Measurements from ENCODE around the gene GOPC. TPM values are rescaled to one million over a fixed set of nuclear protein-coding genes. Genes with fewer than 3 reads are reported as not detected.

Gene GOPC
- total RNA-seq, 2 experiments from 2014 or later, result 25.8 to 25.9 TPM

DNA sequence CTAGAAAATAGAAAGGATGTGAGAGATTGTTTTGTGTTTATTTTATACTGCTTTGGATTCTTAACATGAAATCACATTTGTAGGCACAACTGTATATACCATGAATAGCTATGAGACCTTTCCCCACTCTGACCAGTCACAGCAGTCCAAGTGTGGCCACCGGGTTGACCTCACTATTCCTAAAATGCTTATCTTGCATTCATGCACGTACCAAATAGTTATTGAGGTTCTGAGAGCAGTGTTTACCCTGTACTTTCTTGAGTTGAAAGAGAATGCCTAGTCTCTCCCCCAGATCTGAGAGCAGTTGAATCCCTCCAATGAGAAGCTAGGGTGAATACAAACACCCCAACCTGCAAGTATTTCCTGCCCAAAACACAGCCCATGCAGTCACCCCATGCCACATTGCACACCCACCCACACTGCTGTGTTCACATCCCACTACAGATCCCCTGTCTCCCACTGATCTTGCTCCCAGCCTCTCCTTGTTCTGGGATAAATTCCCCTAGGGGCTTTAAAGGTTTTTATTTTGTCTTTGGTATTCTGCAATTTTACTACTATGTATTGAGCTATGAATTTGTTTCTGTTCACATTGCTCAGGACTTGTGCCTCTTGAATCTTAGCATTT, 51.6 kb downstream of the GOPC start:
- POLR2A ChIA-PET, result interaction anchor here (1.3 to 3.6 kb wide), 3 partner anchors 52 to 68 kb away, joined by 3 to 32 read pairs (median 3); partner anchors contain the start of genes DCBLD1 and GOPC
- peaks cover 2% of the 10 kb centered on the region for H3K27me3 Mint-ChIP-seq
- no peak overlapping the region for H3K27ac Mint-ChIP-seq
- peaks cover 37% of the 10 kb centered on the region for H3K4me1 Mint-ChIP-seq
- H3K36me3 Mint-ChIP-seq, result peaks cover 4% of the 10 kb centered on the region
- no peak overlapping the region for H3K4me3 Mint-ChIP-seq
- H3K9me3 Mint-ChIP-seq, result no peaks in the 10 kb centered on the region
- DNase-seq (no peak), ATAC-seq (ENCODE audit: low read depth) (no peak)

DNA sequence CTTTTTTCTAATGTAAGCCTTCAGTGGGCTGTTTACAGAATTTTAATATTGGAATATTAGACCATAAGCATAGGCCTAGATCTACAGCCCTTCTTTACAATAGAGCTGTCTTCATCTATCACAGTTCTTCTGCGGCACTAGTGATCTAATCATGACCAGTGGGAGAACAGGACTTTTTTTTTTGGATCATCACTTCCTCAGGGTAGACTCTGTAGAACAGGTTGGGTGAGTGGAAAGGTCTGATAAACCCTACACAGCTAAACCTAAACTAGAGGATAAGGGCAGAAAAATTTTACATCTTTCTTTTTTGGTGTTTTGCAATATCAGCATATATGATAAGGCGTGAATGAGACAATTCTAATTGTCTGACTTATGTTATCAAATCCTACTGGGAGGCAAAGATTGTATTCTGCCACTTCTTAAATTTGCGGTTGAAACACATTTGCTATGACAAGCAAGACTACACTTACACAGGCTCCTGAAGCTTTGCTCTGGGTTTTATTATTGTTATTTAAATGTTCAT, 52.2 kb downstream of the GOPC start:
- H3K4me3 Mint-ChIP-seq, result peak overlapping the region; percentile 83
- H3K9me3 Mint-ChIP-seq, result no peaks in the 10 kb centered on the region
- peaks cover 2% of the 10 kb centered on the region for H3K27me3 Mint-ChIP-seq
- no peak for DNase-seq
- peaks cover 4% of the 10 kb centered on the region for H3K36me3 Mint-ChIP-seq
- H3K27ac Mint-ChIP-seq, result peak overlapping the region; percentile 89
- POLR2A ChIA-PET, result interaction anchor here (2.3 to 3.6 kb wide), 2 partner anchors 52 to 67 kb away, joined by 20 to 32 read pairs; partner anchors contain the start of genes DCBLD1 and GOPC
- peaks cover 37% of the 10 kb centered on the region for H3K4me1 Mint-ChIP-seq
- ATAC-seq (ENCODE audit: low read depth), result no peak

DNA sequence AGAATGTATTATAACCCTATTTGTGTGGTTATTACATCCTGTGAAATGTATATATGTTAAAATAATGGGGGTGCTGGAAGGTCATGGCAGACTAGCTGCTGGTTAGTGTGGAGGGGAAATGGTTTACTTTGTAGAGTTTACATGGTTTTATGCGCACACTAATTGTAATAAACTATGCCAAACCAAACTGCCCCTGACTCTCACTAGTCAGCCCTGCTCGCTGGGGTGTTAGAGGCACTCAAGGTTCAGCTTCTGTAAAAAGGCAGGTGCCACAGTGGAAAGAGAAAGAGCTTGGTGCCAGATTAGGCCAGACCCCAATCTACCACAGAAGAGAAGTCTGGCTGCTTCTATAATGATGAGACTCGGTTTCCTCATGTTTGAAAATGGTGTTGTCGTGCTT, 52.7 kb downstream of the GOPC start:
- H3K27me3 Mint-ChIP-seq, result peaks cover 2% of the 10 kb centered on the region
- H3K27ac Mint-ChIP-seq, result peak overlapping the region; percentile 89
- POLR2A ChIA-PET, result interaction anchor here (2.3 to 3.6 kb wide), 2 partner anchors 53 to 67 kb away, joined by 20 to 32 read pairs; partner anchors contain the start of genes DCBLD1 and GOPC
- H3K9me3 Mint-ChIP-seq, result no peaks in the 10 kb centered on the region
- H3K4me1 Mint-ChIP-seq, result peaks cover 37% of the 10 kb centered on the region
- ATAC-seq (ENCODE audit: low read depth) (peak; percentile 11), DNase-seq (no peak)
- peak overlapping the region; percentile 83 for H3K4me3 Mint-ChIP-seq
- H3K36me3 Mint-ChIP-seq, result peaks cover 4% of the 10 kb centered on the region

DNA sequence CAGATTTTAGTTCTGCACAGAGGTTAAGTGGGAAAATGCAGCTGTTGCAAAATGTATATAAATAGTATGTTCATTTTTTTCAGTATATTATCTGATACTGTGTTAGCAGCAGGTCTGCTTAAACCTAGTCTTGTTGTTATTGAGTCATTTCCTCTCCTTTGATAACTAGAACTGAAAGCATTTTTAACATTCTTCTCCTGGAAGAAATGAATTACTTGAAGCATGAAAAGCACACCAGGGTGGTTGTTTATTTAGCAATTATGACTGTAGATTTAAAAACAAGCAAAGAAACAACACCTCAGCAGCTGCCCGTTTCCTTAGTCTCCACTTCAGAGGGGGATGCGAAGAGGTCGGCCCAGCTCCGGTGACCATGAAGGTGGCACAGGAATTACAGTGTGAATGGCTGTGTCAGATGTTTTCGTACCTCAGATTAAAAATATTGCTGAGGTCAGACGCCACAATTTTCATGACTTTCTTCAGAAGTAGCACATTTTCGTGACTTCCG, 53.5 kb downstream of the GOPC start:
- Mint-ChIP-seq H3K9me3 (no peaks in the 10 kb centered on the region), H3K27me3 (peaks cover 2% of the 10 kb centered on the region), H3K36me3 (peaks cover 5% of the 10 kb centered on the region), H3K4me3 (peak overlapping the region; percentile 83), H3K27ac (peak overlapping the region; percentile 89), H3K4me1 (peaks cover 37% of the 10 kb centered on the region)
- DNase-seq (no peak), ATAC-seq (ENCODE audit: low read depth) (peak; percentile 55)
- POLR2A ChIA-PET, result interaction anchor here (2.3 to 3.6 kb wide), 2 partner anchors 53 to 66 kb away, joined by 20 to 32 read pairs; partner anchors contain the start of genes DCBLD1 and GOPC

DNA sequence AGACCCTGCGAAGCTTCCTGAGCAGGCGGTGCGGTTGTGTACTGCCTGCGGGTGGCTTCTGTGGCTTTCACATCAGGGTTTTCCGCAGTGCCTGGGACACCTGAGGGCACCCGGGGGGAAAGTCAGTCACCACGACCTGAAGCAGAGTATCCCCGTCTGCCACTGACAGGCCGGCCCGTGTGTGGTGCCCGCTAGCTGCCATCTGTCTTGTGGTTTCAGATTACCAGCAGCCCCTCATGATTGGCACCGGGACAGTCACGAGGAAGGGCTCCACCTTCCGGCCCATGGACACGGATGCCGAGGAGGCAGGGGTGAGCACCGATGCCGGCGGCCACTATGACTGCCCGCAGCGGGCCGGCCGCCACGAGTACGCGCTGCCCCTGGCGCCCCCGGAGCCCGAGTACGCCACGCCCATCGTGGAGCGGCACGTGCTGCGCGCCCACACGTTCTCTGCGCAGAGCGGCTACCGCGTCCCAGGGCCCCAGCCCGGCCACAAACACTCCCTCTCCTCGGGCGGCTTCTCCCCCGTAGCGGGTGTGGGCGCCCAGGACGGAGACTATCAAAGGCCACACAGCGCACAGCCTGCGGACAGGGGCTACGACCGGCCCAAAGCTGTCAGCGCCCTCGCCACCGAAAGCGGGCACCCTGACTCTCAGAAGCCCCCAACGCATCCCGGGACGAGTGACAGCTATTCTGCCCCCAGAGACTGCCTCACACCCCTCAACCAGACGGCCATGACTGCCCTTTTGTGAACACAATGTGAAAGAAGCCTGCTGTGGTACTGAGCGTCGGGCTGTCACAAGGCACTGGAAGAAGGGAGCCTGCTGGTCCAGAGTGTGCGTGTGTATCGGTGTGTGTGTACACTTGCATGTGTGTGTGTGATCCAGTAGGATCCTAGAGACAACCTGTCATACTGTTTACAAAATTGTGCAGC, 54.4 kb downstream of the GOPC start:
- POLR2A ChIA-PET, result interaction anchor here (0.6 to 3.6 kb wide), 4 partner anchors 54 to 1346 kb away, joined by 3 to 32 read pairs (median 12); partner anchors contain the start of genes DCBLD1 and GOPC
- ATAC-seq (ENCODE audit: low read depth), result peak; percentile 48
- Mint-ChIP-seq H3K4me3 (peak overlapping the region; percentile 83), H3K36me3 (peaks cover 5% of the 10 kb centered on the region), H3K9me3 (no peaks in the 10 kb centered on the region), H3K27ac (peak overlapping the region; percentile 84), H3K4me1 (peaks cover 37% of the 10 kb centered on the region), H3K27me3 (peaks cover 2% of the 10 kb centered on the region)
- peak; percentile 62 for DNase-seq

DNA sequence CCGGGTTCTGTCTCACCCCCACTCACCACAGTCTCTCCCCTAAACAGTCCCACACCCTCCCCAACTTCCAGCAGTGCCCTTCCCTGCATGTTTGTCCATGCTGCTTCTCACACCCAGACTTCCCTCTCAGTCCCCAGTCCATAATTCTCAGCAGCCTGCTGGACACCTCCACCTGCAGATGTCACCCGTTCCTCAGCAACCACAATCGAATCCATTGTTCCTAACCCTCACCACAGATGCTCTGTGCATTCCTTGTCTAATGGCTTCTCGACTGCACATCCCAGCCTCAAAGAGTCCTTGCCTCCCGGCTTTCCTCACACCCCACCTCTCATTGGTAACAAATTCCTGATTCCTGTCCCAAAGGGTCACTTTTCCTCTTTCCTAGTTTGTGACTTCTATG, 55.6 kb downstream of the GOPC start:
- Mint-ChIP-seq H3K4me1 (peaks cover 37% of the 10 kb centered on the region), H3K9me3 (no peaks in the 10 kb centered on the region), H3K36me3 (peaks cover 5% of the 10 kb centered on the region), H3K27ac (peak overlapping the region; percentile 37), H3K27me3 (peaks cover 2% of the 10 kb centered on the region), H3K4me3 (no peak overlapping the region)
- POLR2A ChIA-PET, result no interaction called here
- ATAC-seq (ENCODE audit: low read depth), result no peak
- no peak for DNase-seq

DNA sequence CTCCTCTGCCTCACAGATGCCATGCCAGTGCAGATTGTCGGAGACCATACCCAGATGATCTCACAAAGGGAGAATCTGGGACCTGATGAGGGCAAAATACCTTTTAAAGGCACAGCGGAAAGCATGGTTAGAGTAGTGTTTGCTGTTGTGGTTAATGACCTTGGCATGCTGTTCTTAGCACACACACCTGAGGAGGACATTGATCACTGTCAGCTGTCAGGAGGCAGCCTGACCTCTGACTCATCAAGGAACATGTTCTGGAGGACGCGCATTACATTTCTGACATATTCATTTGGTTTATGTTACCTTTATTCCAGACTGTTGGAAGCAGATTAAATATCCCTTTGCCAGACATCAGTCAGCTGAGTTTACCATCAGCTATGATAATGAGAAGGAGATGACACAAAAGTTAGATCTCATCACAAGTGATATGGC, 57.1 kb downstream of the GOPC start:
- POLR2A ChIA-PET, result no interaction called here
- Mint-ChIP-seq H3K36me3 (peaks cover 10% of the 10 kb centered on the region), H3K4me3 (no peak overlapping the region), H3K9me3 (no peaks in the 10 kb centered on the region), H3K27me3 (peaks cover 2% of the 10 kb centered on the region), H3K4me1 (peaks cover 29% of the 10 kb centered on the region), H3K27ac (no peak overlapping the region)
- DNase-seq (no peak), ATAC-seq (ENCODE audit: low read depth) (no peak)

DNA sequence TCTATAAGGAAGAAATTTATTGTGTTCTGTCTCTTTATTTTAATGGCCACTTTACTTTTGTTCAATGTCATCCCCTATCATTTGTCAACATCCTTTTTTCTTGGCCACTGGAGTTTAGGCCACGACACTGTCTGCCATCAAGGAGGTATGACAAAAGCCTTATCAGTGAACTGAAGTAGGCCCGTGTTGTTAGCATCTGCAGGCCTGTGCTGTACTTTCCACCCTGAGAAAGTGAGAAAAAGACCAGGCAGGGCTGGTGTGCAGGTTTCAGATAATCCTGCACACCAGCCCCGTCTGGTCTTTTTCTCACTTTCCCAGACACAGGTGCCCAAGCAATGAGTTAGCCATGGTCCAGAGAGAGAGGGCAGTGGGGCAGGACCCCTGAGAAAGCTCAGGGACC, 57.6 kb downstream of the GOPC start:
- ATAC-seq (ENCODE audit: low read depth) (no peak), DNase-seq (no peak)
- no peak overlapping the region for H3K4me3 Mint-ChIP-seq
- no peak overlapping the region for H3K27ac Mint-ChIP-seq
- peaks cover 24% of the 10 kb centered on the region for H3K4me1 Mint-ChIP-seq
- H3K27me3 Mint-ChIP-seq, result peaks cover 2% of the 10 kb centered on the region
- peaks cover 12% of the 10 kb centered on the region for H3K36me3 Mint-ChIP-seq
- POLR2A ChIA-PET, result no interaction called here
- no peaks in the 10 kb centered on the region for H3K9me3 Mint-ChIP-seq

DNA sequence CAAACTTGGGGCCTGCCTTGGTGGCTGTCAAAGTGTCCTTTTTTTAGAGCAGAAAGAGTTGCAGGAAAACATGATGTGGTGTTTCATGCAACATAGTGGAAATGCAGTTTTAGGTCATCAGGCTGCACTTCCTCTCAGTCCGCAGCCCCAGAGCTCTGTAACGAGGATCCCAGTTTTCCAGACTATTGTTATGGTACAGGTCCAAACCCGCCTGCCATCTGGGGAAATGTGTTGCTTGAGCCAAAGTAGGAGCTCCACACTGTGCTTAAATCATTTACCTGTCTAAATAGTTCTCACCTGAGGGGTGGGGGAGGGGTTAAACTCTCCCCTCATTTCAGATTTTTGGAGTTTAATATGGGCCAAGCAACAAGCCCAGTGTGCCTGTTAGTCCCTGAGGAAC, 59.8 kb downstream of the GOPC start:
- Mint-ChIP-seq H3K27me3 (peaks cover 2% of the 10 kb centered on the region), H3K4me1 (peaks cover 11% of the 10 kb centered on the region), H3K36me3 (peaks cover 19% of the 10 kb centered on the region), H3K4me3 (no peak overlapping the region), H3K9me3 (no peaks in the 10 kb centered on the region), H3K27ac (no peak overlapping the region)
- POLR2A ChIA-PET, result no interaction called here
- no peak for DNase-seq
- no peak for ATAC-seq (ENCODE audit: low read depth)

DNA sequence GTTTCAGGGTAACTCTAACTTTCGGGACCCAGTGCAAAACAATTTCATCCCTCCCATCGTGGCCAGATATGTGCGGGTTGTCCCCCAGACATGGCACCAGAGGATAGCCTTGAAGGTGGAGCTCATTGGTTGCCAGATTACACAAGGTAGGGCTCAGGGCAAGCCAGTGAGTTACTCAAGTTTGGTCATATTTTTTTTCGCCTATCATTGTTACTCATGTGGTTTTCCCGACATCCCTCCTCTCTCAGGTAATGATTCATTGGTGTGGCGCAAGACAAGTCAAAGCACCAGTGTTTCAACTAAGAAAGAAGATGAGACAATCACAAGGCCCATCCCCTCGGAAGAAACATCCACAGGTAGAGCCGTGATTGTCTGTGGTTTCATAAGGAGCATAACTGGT, 61.6 kb downstream of the GOPC start:
- no peaks in the 10 kb centered on the region for H3K27me3 Mint-ChIP-seq
- no peak overlapping the region for H3K4me3 Mint-ChIP-seq
- H3K9me3 Mint-ChIP-seq, result no peaks in the 10 kb centered on the region
- H3K36me3 Mint-ChIP-seq, result peaks cover 15% of the 10 kb centered on the region
- no peak for ATAC-seq (ENCODE audit: low read depth)
- no peak for DNase-seq
- H3K27ac Mint-ChIP-seq, result no peak overlapping the region
- H3K4me1 Mint-ChIP-seq, result peaks cover 2% of the 10 kb centered on the region
- POLR2A ChIA-PET, result no interaction called here

DNA sequence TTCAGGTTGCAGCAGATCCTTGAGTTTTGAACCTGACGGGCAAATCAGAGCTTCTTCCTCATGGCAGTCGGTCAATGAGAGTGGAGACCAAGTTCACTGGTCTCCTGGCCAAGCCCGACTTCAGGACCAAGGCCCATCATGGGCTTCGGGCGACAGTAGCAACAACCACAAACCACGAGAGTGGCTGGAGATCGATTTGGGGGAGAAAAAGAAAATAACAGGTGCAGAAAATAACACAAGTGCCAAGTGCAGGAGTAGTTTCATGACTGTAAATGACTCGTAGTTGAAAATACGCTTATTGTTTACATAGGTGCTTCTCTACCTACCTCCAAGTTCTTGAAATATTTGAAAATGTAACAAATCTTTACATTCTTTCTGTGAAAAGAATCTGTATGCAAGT, 63.7 kb downstream of the GOPC start:
- Mint-ChIP-seq H3K4me1 (peaks cover 2% of the 10 kb centered on the region), H3K9me3 (no peaks in the 10 kb centered on the region), H3K36me3 (peaks cover 13% of the 10 kb centered on the region), H3K27me3 (no peaks in the 10 kb centered on the region), H3K4me3 (no peak overlapping the region), H3K27ac (no peak overlapping the region)
- POLR2A ChIA-PET, result no interaction called here
- no peak for ATAC-seq (ENCODE audit: low read depth)
- DNase-seq, result no peak

DNA sequence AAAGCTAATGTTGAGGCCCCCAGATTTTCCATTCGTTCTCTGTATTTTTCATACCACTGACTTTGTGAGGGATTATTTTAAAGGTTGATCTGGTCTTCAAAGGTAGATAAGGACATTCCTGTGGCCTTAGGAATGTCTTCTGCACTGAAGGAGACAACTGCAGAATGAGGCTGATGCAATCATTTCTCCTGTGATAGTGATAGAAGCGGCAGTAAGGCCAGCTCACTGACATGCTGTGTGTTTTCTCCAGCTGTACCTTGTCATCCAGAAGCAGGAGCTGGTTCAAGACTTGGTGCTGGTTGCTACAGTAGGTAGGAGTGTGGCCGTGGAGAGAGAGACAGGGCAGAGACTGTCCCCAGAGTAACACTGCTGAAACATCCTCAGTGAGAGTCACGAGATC, 66.0 kb downstream of the GOPC start:
- H3K36me3 Mint-ChIP-seq, result peaks cover 13% of the 10 kb centered on the region
- POLR2A ChIA-PET, result no interaction called here
- H3K4me1 Mint-ChIP-seq, result peaks cover 2% of the 10 kb centered on the region
- no peak for DNase-seq
- no peak overlapping the region for H3K27ac Mint-ChIP-seq
- H3K9me3 Mint-ChIP-seq, result no peaks in the 10 kb centered on the region
- no peak overlapping the region for H3K4me3 Mint-ChIP-seq
- no peaks in the 10 kb centered on the region for H3K27me3 Mint-ChIP-seq
- ATAC-seq (ENCODE audit: low read depth), result no peak

DNA sequence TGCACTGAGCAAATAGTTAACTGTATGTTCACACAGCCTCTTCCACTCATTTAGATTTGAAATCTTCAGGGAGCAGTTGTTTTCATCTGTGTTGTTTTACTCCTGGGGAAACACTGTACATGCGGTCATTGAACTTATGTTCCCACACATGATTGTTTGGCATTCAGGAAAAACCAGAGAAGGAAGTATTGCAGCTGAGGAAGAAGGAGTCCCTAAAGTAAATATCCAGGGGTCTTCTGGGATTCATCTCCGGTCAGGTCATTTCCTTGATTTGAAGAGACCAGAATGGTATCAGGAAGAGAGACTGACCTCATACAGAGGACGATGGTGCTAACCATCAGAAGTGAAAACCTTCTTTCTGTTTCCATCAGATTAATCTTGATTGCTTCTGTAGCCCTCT, 67.3 kb downstream of the GOPC start:
- POLR2A ChIA-PET, result no interaction called here
- no peak overlapping the region for H3K27ac Mint-ChIP-seq
- no peak for DNase-seq
- no peak overlapping the region for H3K4me3 Mint-ChIP-seq
- H3K27me3 Mint-ChIP-seq, result no peaks in the 10 kb centered on the region
- no peak for ATAC-seq (ENCODE audit: low read depth)
- H3K9me3 Mint-ChIP-seq, result no peaks in the 10 kb centered on the region
- H3K4me1 Mint-ChIP-seq, result peaks cover 2% of the 10 kb centered on the region
- H3K36me3 Mint-ChIP-seq, result peaks cover 6% of the 10 kb centered on the region
